HEK293 (cell line): Measurements from ENCODE around the gene YIF1B.

Experiments used
- BCL11A ChIP-seq: fragments of 450-650 bp; formaldehyde crosslinking; IDR thresholded peaks from 2 replicates; pipeline ENCODE4 v1.5.1; 2016; ENCODE audit warnings: low read depth, missing biosample characterization, missing genetic modification characterization
- GFI1B ChIP-seq: fragments of 450-650 bp; formaldehyde crosslinking; IDR thresholded peaks from 2 replicates; pipeline ENCODE4 v1.5.1; 2016; ENCODE audit warnings: missing biosample characterization, missing genetic modification characterization
- HOXD13 ChIP-seq: sonication (generic); formaldehyde crosslinking; IDR thresholded peaks from 2 replicates; pipeline ENCODE4 v1.8.0; 2022; ENCODE audit warnings: missing genetic modification reagents, borderline replicate concordance
- KLF9 ChIP-seq: fragments of 450-650 bp; formaldehyde crosslinking; IDR thresholded peaks from 2 replicates; pipeline ENCODE4 v1.5.1; 2016; ENCODE audit warnings: missing biosample characterization, missing genetic modification characterization, low read depth
- ZBTB20 ChIP-seq: fragments of 450-650 bp; formaldehyde crosslinking; IDR thresholded peaks from 2 replicates; pipeline ENCODE4 v1.5.1; 2016; ENCODE audit warnings: missing biosample characterization, missing genetic modification characterization
- ZBTB21 ChIP-seq: fragments of 450-650 bp; formaldehyde crosslinking; IDR thresholded peaks from 2 replicates; pipeline ENCODE4 v1.5.1; 2017; ENCODE audit warnings: missing biosample characterization, missing genetic modification characterization
- ZBTB7A ChIP-seq: fragments of 450-650 bp; formaldehyde crosslinking; IDR thresholded peaks from 2 replicates; pipeline ENCODE4 v1.5.1; 2016; ENCODE audit warnings: low read depth, missing biosample characterization, missing genetic modification characterization
- ZBTB8A ChIP-seq: fragments of 450-650 bp; formaldehyde crosslinking; IDR thresholded peaks from 2 replicates; pipeline ENCODE4 v1.5.1; 2016; ENCODE audit warnings: missing biosample characterization, missing genetic modification characterization
- ZEB2 ChIP-seq: fragments of 450-650 bp; formaldehyde crosslinking; IDR thresholded peaks from 2 replicates; pipeline ENCODE4 v1.5.1; 2016; ENCODE audit warnings: missing biosample characterization, missing genetic modification characterization
- ZFHX2 ChIP-seq: fragments of 450-650 bp; formaldehyde crosslinking; conservative IDR thresholded peaks from 2 replicates; pipeline ENCODE4 v1.5.1; 2016; ENCODE audit warnings: missing biosample characterization, missing genetic modification characterization
- ZFP69B ChIP-seq: fragments of 450-650 bp; formaldehyde crosslinking; IDR thresholded peaks from 2 replicates; pipeline ENCODE4 v1.5.1; 2016; ENCODE audit warnings: missing biosample characterization, missing genetic modification characterization
- ZIC2 ChIP-seq: fragments of 450-650 bp; formaldehyde crosslinking; IDR thresholded peaks from 2 replicates; pipeline ENCODE4 v1.5.1; 2016; ENCODE audit warnings: missing biosample characterization, missing genetic modification characterization
- ZNF114 ChIP-seq: fragments of 450-650 bp; formaldehyde crosslinking; IDR thresholded peaks from 2 replicates; pipeline ENCODE4 v1.5.0; 2017; ENCODE audit warnings: missing biosample characterization, missing genetic modification characterization
- ZNF121 ChIP-seq: fragments of 450-650 bp; formaldehyde crosslinking; IDR thresholded peaks from 2 replicates; pipeline ENCODE4 v1.5.1; 2016; ENCODE audit warnings: missing biosample characterization, missing genetic modification characterization
- ZNF157 ChIP-seq: fragments of 450-650 bp; formaldehyde crosslinking; IDR thresholded peaks from 2 replicates; pipeline ENCODE4 v1.5.1; 2016; ENCODE audit warnings: missing biosample characterization, missing genetic modification characterization
- ZNF16 ChIP-seq: fragments of 450-650 bp; formaldehyde crosslinking; IDR thresholded peaks from 2 replicates; pipeline ENCODE4 v1.5.1; 2016; ENCODE audit warnings: low read depth, missing biosample characterization, missing genetic modification characterization
- ZNF324 ChIP-seq: fragments of 450-650 bp; formaldehyde crosslinking; IDR thresholded peaks from 2 replicates; pipeline ENCODE4 v1.5.1; 2016; ENCODE audit warnings: missing biosample characterization, missing genetic modification characterization
- ZNF391 ChIP-seq: fragments of 450-650 bp; formaldehyde crosslinking; IDR thresholded peaks from 2 replicates; pipeline ENCODE4 v1.5.1; 2016; ENCODE audit warnings: low read depth, missing biosample characterization, missing genetic modification characterization, borderline replicate concordance
- ZNF473 ChIP-seq: fragments of 450-650 bp; formaldehyde crosslinking; IDR thresholded peaks from 2 replicates; pipeline ENCODE4 v1.5.1; 2017; ENCODE audit warnings: missing biosample characterization, missing genetic modification characterization
- ZNF530 ChIP-seq: fragments of 450-650 bp; formaldehyde crosslinking; IDR thresholded peaks from 2 replicates; pipeline ENCODE4 v1.5.1; 2016; ENCODE audit warnings: low read depth, missing biosample characterization, missing genetic modification characterization
- ZNF558 ChIP-seq: fragments of 450-650 bp; formaldehyde crosslinking; IDR thresholded peaks from 2 replicates; pipeline ENCODE4 v1.5.1; 2016; ENCODE audit warnings: missing biosample characterization, missing genetic modification characterization
- ZNF571 ChIP-seq: fragments of 450-650 bp; formaldehyde crosslinking; IDR thresholded peaks from 2 replicates; pipeline ENCODE4 v1.5.0; 2017; ENCODE audit warnings: missing biosample characterization, missing genetic modification characterization
- ZNF610 ChIP-seq: fragments of 450-650 bp; formaldehyde crosslinking; IDR thresholded peaks from 2 replicates; pipeline ENCODE4 v1.5.1; 2016; ENCODE audit warnings: missing biosample characterization, missing genetic modification characterization, borderline replicate concordance
- ZNF621 ChIP-seq: fragments of 450-650 bp; formaldehyde crosslinking; IDR thresholded peaks from 2 replicates; pipeline ENCODE4 v1.5.1; 2017; ENCODE audit warnings: missing biosample characterization, missing genetic modification characterization
- ZNF660 ChIP-seq: fragments of 450-650 bp; IDR thresholded peaks from 2 replicates; pipeline ENCODE4 v1.5.1; 2018; ENCODE audit warnings: missing biosample characterization, mild to moderate bottlenecking, missing genetic modification characterization
- ZNF768 ChIP-seq: fragments of 450-650 bp; formaldehyde crosslinking; IDR thresholded peaks from 2 replicates; pipeline ENCODE4 v1.5.1; 2018; ENCODE audit warnings: missing biosample characterization, mild to moderate bottlenecking, missing genetic modification characterization
- ZNF792 ChIP-seq: fragments of 450-650 bp; formaldehyde crosslinking; IDR thresholded peaks from 2 replicates; pipeline ENCODE4 v1.5.1; 2016; ENCODE audit warnings: missing biosample characterization, missing genetic modification characterization
- ZNF843 ChIP-seq: fragments of 450-650 bp; formaldehyde crosslinking; IDR thresholded peaks from 2 replicates; pipeline ENCODE4 v1.5.1; 2016; ENCODE audit warnings: missing biosample characterization, missing genetic modification characterization
- ZXDB ChIP-seq: fragments of 450-650 bp; formaldehyde crosslinking; IDR thresholded peaks from 2 replicates; pipeline ENCODE4 v1.5.1; 2016; ENCODE audit warnings: missing biosample characterization, missing genetic modification characterization
- TF ChIP-seq, protein P1 (sequence below): fragments of 450-650 bp; formaldehyde crosslinking; IDR thresholded peaks from 2 replicates; pipeline ENCODE4 v1.5.1; 2016; ENCODE audit warnings: missing biosample characterization, missing genetic modification characterization
- TF ChIP-seq, protein P2 (sequence below): fragments of 450-650 bp; formaldehyde crosslinking; IDR thresholded peaks from 2 replicates; pipeline ENCODE4; 2016; ENCODE audit warnings: missing biosample characterization, missing genetic modification characterization
- TF ChIP-seq, protein P3 (sequence below): fragments of 450-650 bp; formaldehyde crosslinking; conservative IDR thresholded peaks from 2 replicates; pipeline ENCODE4 v1.5.1; 2016; ENCODE audit warnings: low read depth, missing biosample characterization, missing genetic modification characterization
- TF ChIP-seq, protein P4 (sequence below): fragments of 450-650 bp; formaldehyde crosslinking; IDR thresholded peaks from 2 replicates; pipeline ENCODE4 v1.5.1; 2016; ENCODE audit warnings: missing biosample characterization, missing genetic modification characterization

The YIF1B gene

DNA sequence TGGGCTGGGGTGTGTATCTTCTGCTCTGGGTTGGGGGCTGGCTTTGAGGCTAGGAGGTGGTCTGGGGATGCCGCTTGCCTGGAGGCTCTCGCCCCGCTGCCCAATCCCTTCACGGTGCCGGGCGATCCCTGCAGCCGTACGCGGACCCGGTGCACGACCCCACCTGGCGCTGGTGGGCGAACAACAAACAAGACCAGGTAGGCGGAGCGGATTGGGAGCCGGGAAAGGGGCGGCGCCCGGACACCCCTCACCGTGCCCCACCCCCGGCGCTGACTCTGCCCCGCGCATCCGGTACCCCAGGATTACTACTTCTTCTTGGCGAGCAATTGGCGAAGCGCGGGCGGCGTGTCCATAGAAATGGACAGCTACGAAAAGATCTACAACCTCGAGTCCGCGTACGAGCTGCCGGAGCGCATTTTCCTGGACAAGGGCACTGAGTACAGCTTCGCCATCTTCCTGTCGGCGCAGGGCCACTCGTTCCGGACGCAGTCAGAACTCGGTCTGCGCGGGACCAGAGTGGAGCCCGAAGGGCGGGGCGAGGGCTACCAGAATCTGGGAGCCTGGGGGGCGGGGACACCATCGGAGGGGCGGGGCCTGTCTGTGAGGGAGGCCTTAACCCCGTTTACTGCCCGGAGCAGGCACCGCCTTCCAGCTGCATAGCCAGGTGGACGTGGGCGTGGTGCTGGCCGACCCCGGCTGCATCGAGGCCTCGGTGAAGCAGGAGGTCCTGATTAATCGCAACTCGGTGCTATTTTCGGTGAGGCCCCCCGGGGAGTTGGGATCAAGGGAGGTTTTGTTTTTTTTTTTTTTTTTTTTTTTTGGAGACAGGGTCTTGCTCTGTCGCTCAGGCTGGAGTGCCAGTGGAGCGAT is 46.6 kb upstream of the YIF1B start (continued):
- TF ChIP-seq ZNF114 (tag by site-specific recombination) (no peak), ZNF610 (tag by site-specific recombination) (0 out of 2 replicates have a peak, but pooled peaks have one; percentile 29), ZNF121 (no peak), ZNF792 (tag by site-specific recombination) (0 out of 2 replicates have a peak, but pooled peaks have one; percentile 77), ZFP69B (tag by site-specific recombination) (peak; percentile 75), ZNF16 (tag by site-specific recombination) (no peak), ZNF660 (tag by site-specific recombination) (peak; percentile 71; the same call in 1 of the 2 replicates), ZXDB (tag by site-specific recombination) (peak; percentile 66), ZNF621 (tag by site-specific recombination) (no peak), GFI1B (tag by site-specific recombination) (no peak; the same call in 1 of the 2 replicates), ZNF473 (tag by site-specific recombination) (no peak), ZFHX2 (tag by site-specific recombination) (peak; percentile 97), ZNF558 (no peak), ZIC2 (tag by site-specific recombination) (peak; percentile 56), HOXD13 (CRISPR knock-in tag) (no peak), ZBTB21 (tag by site-specific recombination) (peak; percentile 36; the same call in 1 of the 2 replicates), ZBTB7A (peak; percentile 90; the same call in 1 of the 2 replicates), ZNF843 (tag by site-specific recombination) (peak; percentile 33), ZNF324 (tag by site-specific recombination) (peak; percentile 30; the same call in 1 of the 2 replicates), ZBTB8A (tag by site-specific recombination) (peak; percentile 91), ZNF157 (tag by site-specific recombination) (no peak), KLF9 (tag by site-specific recombination) (peak; percentile 99), ZNF768 (tag by site-specific recombination) (no peak), ZEB2 (tag by site-specific recombination) (peak; percentile 90), ZBTB20 (tag by site-specific recombination) (peak; percentile 92), ZNF571 (tag by site-specific recombination) (no peak), ZNF530 (tag by site-specific recombination) (no peak), ZNF391 (peak; percentile 25; the same call in 1 of the 2 replicates), BCL11A (tag by site-specific recombination) (peak; percentile 5; the same call in 1 of the 2 replicates)
- TF ChIP-seq, protein P1, sequence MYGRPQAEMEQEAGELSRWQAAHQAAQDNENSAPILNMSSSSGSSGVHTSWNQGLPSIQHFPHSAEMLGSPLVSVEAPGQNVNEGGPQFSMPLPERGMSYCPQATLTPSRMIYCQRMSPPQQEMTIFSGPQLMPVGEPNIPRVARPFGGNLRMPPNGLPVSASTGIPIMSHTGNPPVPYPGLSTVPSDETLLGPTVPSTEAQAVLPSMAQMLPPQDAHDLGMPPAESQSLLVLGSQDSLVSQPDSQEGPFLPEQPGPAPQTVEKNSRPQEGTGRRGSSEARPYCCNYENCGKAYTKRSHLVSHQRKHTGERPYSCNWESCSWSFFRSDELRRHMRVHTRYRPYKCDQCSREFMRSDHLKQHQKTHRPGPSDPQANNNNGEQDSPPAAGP (tag by site-specific recombination), result peak; percentile 50; the same call in 1 of the 2 replicates
- TF ChIP-seq, protein P2, sequence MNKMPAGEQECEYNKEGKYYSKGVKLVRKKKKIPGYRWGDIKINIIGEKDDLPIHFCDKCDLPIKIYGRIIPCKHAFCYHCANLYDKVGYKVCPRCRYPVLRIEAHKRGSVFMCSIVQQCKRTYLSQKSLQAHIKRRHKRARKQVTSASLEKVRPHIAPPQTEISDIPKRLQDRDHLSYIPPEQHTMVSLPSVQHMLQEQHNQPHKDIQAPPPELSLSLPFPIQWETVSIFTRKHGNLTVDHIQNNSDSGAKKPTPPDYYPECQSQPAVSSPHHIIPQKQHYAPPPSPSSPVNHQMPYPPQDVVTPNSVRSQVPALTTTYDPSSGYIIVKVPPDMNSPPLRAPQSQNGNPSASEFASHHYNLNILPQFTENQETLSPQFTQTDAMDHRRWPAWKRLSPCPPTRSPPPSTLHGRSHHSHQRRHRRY (tag by site-specific recombination), result no peak
- TF ChIP-seq, protein P3, sequence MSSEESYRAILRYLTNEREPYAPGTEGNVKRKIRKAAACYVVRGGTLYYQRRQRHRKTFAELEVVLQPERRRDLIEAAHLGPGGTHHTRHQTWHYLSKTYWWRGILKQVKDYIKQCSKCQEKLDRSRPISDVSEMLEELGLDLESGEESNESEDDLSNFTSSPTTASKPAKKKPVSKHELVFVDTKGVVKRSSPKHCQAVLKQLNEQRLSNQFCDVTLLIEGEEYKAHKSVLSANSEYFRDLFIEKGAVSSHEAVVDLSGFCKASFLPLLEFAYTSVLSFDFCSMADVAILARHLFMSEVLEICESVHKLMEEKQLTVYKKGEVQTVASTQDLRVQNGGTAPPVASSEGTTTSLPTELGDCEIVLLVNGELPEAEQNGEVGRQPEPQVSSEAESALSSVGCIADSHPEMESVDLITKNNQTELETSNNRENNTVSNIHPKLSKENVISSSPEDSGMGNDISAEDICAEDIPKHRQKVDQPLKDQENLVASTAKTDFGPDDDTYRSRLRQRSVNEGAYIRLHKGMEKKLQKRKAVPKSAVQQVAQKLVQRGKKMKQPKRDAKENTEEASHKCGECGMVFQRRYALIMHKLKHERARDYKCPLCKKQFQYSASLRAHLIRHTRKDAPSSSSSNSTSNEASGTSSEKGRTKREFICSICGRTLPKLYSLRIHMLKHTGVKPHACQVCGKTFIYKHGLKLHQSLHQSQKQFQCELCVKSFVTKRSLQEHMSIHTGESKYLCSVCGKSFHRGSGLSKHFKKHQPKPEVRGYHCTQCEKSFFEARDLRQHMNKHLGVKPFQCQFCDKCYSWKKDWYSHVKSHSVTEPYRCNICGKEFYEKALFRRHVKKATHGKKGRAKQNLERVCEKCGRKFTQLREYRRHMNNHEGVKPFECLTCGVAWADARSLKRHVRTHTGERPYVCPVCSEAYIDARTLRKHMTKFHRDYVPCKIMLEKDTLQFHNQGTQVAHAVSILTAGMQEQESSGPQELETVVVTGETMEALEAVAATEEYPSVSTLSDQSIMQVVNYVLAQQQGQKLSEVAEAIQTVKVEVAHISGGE (tag by site-specific recombination), result peak; percentile 89
- TF ChIP-seq, protein P4, sequence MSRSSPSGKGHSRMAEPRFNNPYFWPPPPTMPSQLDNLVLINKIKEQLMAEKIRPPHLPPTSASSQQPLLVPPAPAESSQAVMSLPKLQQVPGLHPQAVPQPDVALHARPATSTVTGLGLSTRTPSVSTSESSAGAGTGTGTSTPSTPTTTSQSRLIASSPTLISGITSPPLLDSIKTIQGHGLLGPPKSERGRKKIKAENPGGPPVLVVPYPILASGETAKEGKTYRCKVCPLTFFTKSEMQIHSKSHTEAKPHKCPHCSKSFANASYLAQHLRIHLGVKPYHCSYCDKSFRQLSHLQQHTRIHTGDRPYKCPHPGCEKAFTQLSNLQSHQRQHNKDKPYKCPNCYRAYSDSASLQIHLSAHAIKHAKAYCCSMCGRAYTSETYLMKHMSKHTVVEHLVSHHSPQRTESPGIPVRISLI (tag by site-specific recombination), result peak; percentile 100
